Measurements from ENCODE around the gene CSAD.
A peak's percentile ranks its signal among the peaks of the same experiment; 100 is the strongest.
"Not testable (repeated sequence)": the region's sequence is repeated elsewhere in the genome, so short reads cannot be mapped to it uniquely, and the experiment has no call there.

Gene CSAD

GRCh38 chr12:53171725-53172329, 8.9 kb downstream of the CSAD start:
- Histone ChIP-seq H3K27me3 (ENCODE audit: control insufficient read depth in 5 of 5, insufficient read depth in 4 of 5, low read length in 5 of 5) (no peaks in the 10 kb centered on the region), H3K9me3 (ENCODE audit: control insufficient read depth in 5 of 5, low read length in 5 of 5) (no peaks in the 10 kb centered on the region), H3K4me3 (ENCODE audit: low read depth in 1 of 5, low read length in 5 of 5) (no peak overlapping the region), H3K27ac (ENCODE audit: low read depth, low read length) (peak overlapping the region; percentile 23), H3K4me1 (ENCODE audit: control insufficient read depth in 5 of 5, insufficient read depth in 5 of 5, low read length in 5 of 5) (peaks cover 3 to 28% (median 5%) of the 10 kb centered on the region in 5 donors), H3K36me3 (ENCODE audit: control insufficient read depth in 5 of 5, insufficient read depth in 5 of 5, low read length in 5 of 5) (peaks cover 11 to 47% (median 42%) of the 10 kb centered on the region in 5 donors), H3K9ac (ENCODE audit: low read length in 5 of 5) (peak overlapping the region in 2 of 5 donors; percentile 13 to 42)

- H3K27ac ChIP-seq (ENCODE audit: low read depth, low read length), result peak overlapping the region; percentile 23
- H3K36me3 ChIP-seq (ENCODE audit: control insufficient read depth in 5 of 5, insufficient read depth in 5 of 5, low read length in 5 of 5), result peaks cover 11 to 52% (median 45%) of the 10 kb centered on the region in 5 donors
Measured at GRCh38 chr12:53170876-53171724, 9.6 kb downstream of the CSAD start.

GRCh38 chr12:53170215-53170614, 10.5 kb downstream of the CSAD start:
- no peaks in the 10 kb centered on the region for H3K9me3 ChIP-seq (ENCODE audit: control insufficient read depth in 5 of 5, low read length in 5 of 5)
- H3K4me3 ChIP-seq (ENCODE audit: low read depth in 1 of 5, low read length in 5 of 5), result no peak overlapping the region
- H3K36me3 ChIP-seq (ENCODE audit: control insufficient read depth in 5 of 5, insufficient read depth in 5 of 5, low read length in 5 of 5), result peaks cover 11 to 52% (median 48%) of the 10 kb centered on the region in 5 donors
- peaks cover 2 to 21% (median 3%) of the 10 kb centered on the region in 5 donors for H3K4me1 ChIP-seq (ENCODE audit: control insufficient read depth in 5 of 5, insufficient read depth in 5 of 5, low read length in 5 of 5)
- H3K27me3 ChIP-seq (ENCODE audit: control insufficient read depth in 5 of 5, insufficient read depth in 4 of 5, low read length in 5 of 5), result no peaks in the 10 kb centered on the region
- no peak overlapping the region for H3K9ac ChIP-seq (ENCODE audit: low read length in 5 of 5)
- no peak overlapping the region for H3K27ac ChIP-seq (ENCODE audit: low read depth, low read length)

More at GRCh38 chr12:53170876-53171724, 9.6 kb downstream of the CSAD start:
- no peak overlapping the region for H3K4me3 ChIP-seq (ENCODE audit: low read depth in 1 of 5, low read length in 5 of 5)
- H3K4me1 ChIP-seq (ENCODE audit: control insufficient read depth in 5 of 5, insufficient read depth in 5 of 5, low read length in 5 of 5), result peaks cover 3 to 28% (median 5%) of the 10 kb centered on the region in 5 donors
- H3K9ac ChIP-seq (ENCODE audit: low read length in 5 of 5), result peak overlapping the region in 2 of 5 donors; percentile 13 to 42
- no peaks in the 10 kb centered on the region for H3K27me3 ChIP-seq (ENCODE audit: control insufficient read depth in 5 of 5, insufficient read depth in 4 of 5, low read length in 5 of 5)
- no peaks in the 10 kb centered on the region for H3K9me3 ChIP-seq (ENCODE audit: control insufficient read depth in 5 of 5, low read length in 5 of 5)

GRCh38 chr12:53169644-53170043, 11.1 kb downstream of the CSAD start:
- no peaks in the 10 kb centered on the region for H3K27me3 ChIP-seq (ENCODE audit: control insufficient read depth in 5 of 5, insufficient read depth in 4 of 5, low read length in 5 of 5)
- H3K9ac ChIP-seq (ENCODE audit: low read length in 5 of 5), result no peak overlapping the region
- H3K4me3 ChIP-seq (ENCODE audit: low read depth in 1 of 5, low read length in 5 of 5), result no peak overlapping the region
- no peak overlapping the region for H3K27ac ChIP-seq (ENCODE audit: low read depth, low read length)
- H3K4me1 ChIP-seq (ENCODE audit: control insufficient read depth in 5 of 5, insufficient read depth in 5 of 5, low read length in 5 of 5), result peaks cover 0 to 16% (median 0%) of the 10 kb centered on the region in 5 donors
- H3K9me3 ChIP-seq (ENCODE audit: control insufficient read depth in 5 of 5, low read length in 5 of 5), result no peaks in the 10 kb centered on the region
- H3K36me3 ChIP-seq (ENCODE audit: control insufficient read depth in 5 of 5, insufficient read depth in 5 of 5, low read length in 5 of 5), result peaks cover 11 to 54% (median 48%) of the 10 kb centered on the region in 5 donors

GRCh38 chr12:53166837-53167236, 13.9 kb downstream of the CSAD start:
- Histone ChIP-seq H3K4me3 (ENCODE audit: low read depth in 1 of 5, low read length in 5 of 5) (no peak overlapping the region), H3K4me1 (ENCODE audit: control insufficient read depth in 5 of 5, insufficient read depth in 5 of 5, low read length in 5 of 5) (peaks cover 0 to 6% (median 0%) of the 10 kb centered on the region in 5 donors), H3K36me3 (ENCODE audit: control insufficient read depth in 5 of 5, insufficient read depth in 5 of 5, low read length in 5 of 5) (peaks cover 22 to 52% (median 41%) of the 10 kb centered on the region in 5 donors), H3K9ac (ENCODE audit: low read length in 5 of 5) (no peak overlapping the region), H3K9me3 (ENCODE audit: control insufficient read depth in 5 of 5, low read length in 5 of 5) (no peaks in the 10 kb centered on the region), H3K27ac (ENCODE audit: low read depth, low read length) (no peak overlapping the region), H3K27me3 (ENCODE audit: control insufficient read depth in 5 of 5, insufficient read depth in 4 of 5, low read length in 5 of 5) (no peaks in the 10 kb centered on the region)

- not testable (repeated sequence) for H3K27ac ChIP-seq (ENCODE audit: low read depth, low read length); H3K4me1 ChIP-seq (ENCODE audit: control insufficient read depth in 5 of 5, insufficient read depth in 5 of 5, low read length in 5 of 5); H3K9ac ChIP-seq (ENCODE audit: low read length in 5 of 5); H3K4me3 ChIP-seq (ENCODE audit: low read depth in 1 of 5, low read length in 5 of 5); H3K27me3 ChIP-seq (ENCODE audit: control insufficient read depth in 5 of 5, insufficient read depth in 4 of 5, low read length in 5 of 5); H3K9me3 ChIP-seq (ENCODE audit: control insufficient read depth in 5 of 5, low read length in 5 of 5)
- H3K36me3 ChIP-seq (ENCODE audit: control insufficient read depth in 5 of 5, insufficient read depth in 5 of 5, low read length in 5 of 5), result peaks cover 18 to 47% (median 38%) of the 10 kb centered on the region in 5 donors
Measured at GRCh38 chr12:53163008-53163407, 17.7 kb downstream of the CSAD start.

- Histone ChIP-seq H3K27ac (ENCODE audit: low read depth, low read length) (no peak overlapping the region), H3K9ac (ENCODE audit: low read length in 5 of 5) (peak overlapping the region in 1 of 5 donors; percentile 41), H3K36me3 (ENCODE audit: control insufficient read depth in 5 of 5, insufficient read depth in 5 of 5, low read length in 5 of 5) (peaks cover 10 to 33% (median 24%) of the 10 kb centered on the region in 5 donors), H3K4me3 (ENCODE audit: low read depth in 1 of 5, low read length in 5 of 5) (no peak overlapping the region), H3K9me3 (ENCODE audit: control insufficient read depth in 5 of 5, low read length in 5 of 5) (no peaks in the 10 kb centered on the region), H3K4me1 (ENCODE audit: control insufficient read depth in 5 of 5, insufficient read depth in 5 of 5, low read length in 5 of 5) (peaks cover 0 to 5% (median 3%) of the 10 kb centered on the region in 5 donors), H3K27me3 (ENCODE audit: control insufficient read depth in 5 of 5, insufficient read depth in 4 of 5, low read length in 5 of 5) (no peaks in the 10 kb centered on the region)
Measured at GRCh38 chr12:53161119-53161911, 19.4 kb downstream of the CSAD start.

GRCh38 chr12:53160673-53161072, 20.1 kb downstream of the CSAD start:
- H3K36me3 ChIP-seq (ENCODE audit: control insufficient read depth in 5 of 5, insufficient read depth in 5 of 5, low read length in 5 of 5), result peaks cover 13 to 35% (median 22%) of the 10 kb centered on the region in 5 donors
- no peaks in the 10 kb centered on the region for H3K27me3 ChIP-seq (ENCODE audit: control insufficient read depth in 5 of 5, insufficient read depth in 4 of 5, low read length in 5 of 5)

GRCh38 chr12:53160000-53160399, 20.7 kb downstream of the CSAD start:
- Histone ChIP-seq H3K27ac (ENCODE audit: low read depth, low read length) (no peak overlapping the region), H3K9ac (ENCODE audit: low read length in 5 of 5) (no peak overlapping the region), H3K4me1 (ENCODE audit: control insufficient read depth in 5 of 5, insufficient read depth in 5 of 5, low read length in 5 of 5) (peaks cover 0 to 5% (median 3%) of the 10 kb centered on the region in 5 donors), H3K4me3 (ENCODE audit: low read depth in 1 of 5, low read length in 5 of 5) (no peak overlapping the region), H3K36me3 (ENCODE audit: control insufficient read depth in 5 of 5, insufficient read depth in 5 of 5, low read length in 5 of 5) (peaks cover 13 to 34% (median 22%) of the 10 kb centered on the region in 5 donors), H3K27me3 (ENCODE audit: control insufficient read depth in 5 of 5, insufficient read depth in 4 of 5, low read length in 5 of 5) (no peaks in the 10 kb centered on the region), H3K9me3 (ENCODE audit: control insufficient read depth in 5 of 5, low read length in 5 of 5) (no peaks in the 10 kb centered on the region)

More at GRCh38 chr12:53160673-53161072, 20.1 kb downstream of the CSAD start:
- Histone ChIP-seq H3K27ac (ENCODE audit: low read depth, low read length) (no peak overlapping the region), H3K4me1 (ENCODE audit: control insufficient read depth in 5 of 5, insufficient read depth in 5 of 5, low read length in 5 of 5) (peaks cover 0 to 5% (median 3%) of the 10 kb centered on the region in 5 donors), H3K9me3 (ENCODE audit: control insufficient read depth in 5 of 5, low read length in 5 of 5) (no peaks in the 10 kb centered on the region), H3K4me3 (ENCODE audit: low read depth in 1 of 5, low read length in 5 of 5) (no peak overlapping the region), H3K9ac (ENCODE audit: low read length in 5 of 5) (peak overlapping the region in 2 of 5 donors; percentile 1 to 41)

Measured in subcutaneous abdominal adipose tissue (tissue), 5 donors.